ENCODE measurements around the gene HLCS. TPM values are rescaled to one million over a fixed set of nuclear protein-coding genes. Genes with fewer than 3 reads are reported as not detected.
A peak's percentile ranks its signal among the peaks of the same experiment; 100 is the strongest.

Gene HLCS
- total and polyA plus RNA-seq, 2 of the 4 experiments (the other 2 are of a cell fraction) = 10.6 to 21.0 TPM

GRCh38 chr21:36702622-36702968, 263.9 kb downstream of the HLCS start:
- Histone ChIP-seq H2BK120ac (ENCODE audit: low read depth, low read length) (peak overlapping the region; percentile 57), H3K56ac (ENCODE audit: extremely low read depth, insufficient read depth, low read length) (peak overlapping the region; percentile 72; the same call in 1 of the 2 replicates), H3K79me1 (ENCODE audit: low read depth in 1 of 2, low read length in 2 of 2) (no peaks in the 10 kb centered on the region), H3K4me2 (ENCODE audit: low read depth, low read length) (peak overlapping the region; percentile 44), H2AK5ac (ENCODE audit: low read depth, low read length) (no peak overlapping the region; the same call in 1 of the 2 replicates), H2AFZ (replicated peaks; ENCODE audit: low read length, poor library complexity) (no peak overlapping the region), H3K14ac (replicated peaks; ENCODE audit: low read depth, low read length) (peak overlapping the region; percentile 89), H3K9me1 (ENCODE audit: insufficient read depth, low read length) (no peaks in the 10 kb centered on the region; the same call in 1 of the 2 replicates), H4K91ac (ENCODE audit: insufficient read depth, low read depth, low read length) (peak overlapping the region; percentile 75; the same call in 1 of the 2 replicates), H3K36me3 (ENCODE audit: control insufficient read depth, insufficient read depth, low read length) (no peaks in the 10 kb centered on the region), H3K4me1 (ENCODE audit: control insufficient read depth, insufficient read depth, low read length) (no peaks in the 10 kb centered on the region; the same call in 1 of the 2 replicates), H2BK15ac (ENCODE audit: low read depth, low read length) (no peak overlapping the region; the same call in 2 of the 3 replicates), H3K4ac (ENCODE audit: low read depth, low read length) (peak overlapping the region; percentile 84), H2AK9ac (replicated peaks; ENCODE audit: low read depth, low read length, poor library complexity) (peak overlapping the region; percentile 65), H4K8ac (ENCODE audit: low read depth in 2 of 2, low read length in 2 of 2) (peak overlapping the region in 1 of 2 experiments; percentile 77; a peak in 2 of 4 replicates), H3K9me3 (ENCODE audit: control insufficient read depth, insufficient read depth, low read length) (no peaks in the 10 kb centered on the region), H4K5ac (ENCODE audit: low read depth, low read length) (no peak overlapping the region), H3K9ac (ENCODE audit: low read depth, low read length) (peak overlapping the region; percentile 53; the same call in 1 of the 2 replicates), H4K20me1 (ENCODE audit: insufficient read depth, low read length) (peaks cover 27% of the 10 kb centered on the region), H3K18ac (ENCODE audit: low read depth, low read length) (0 out of 2 replicates have a peak overlapping the region, but pooled peaks have one; percentile 9), H3K23ac (ENCODE audit: low read depth, low read length) (peak overlapping the region; percentile 85), H2BK5ac (ENCODE audit: low read depth, low read length, poor library complexity, severe bottlenecking) (peak overlapping the region; percentile 76), H3K27ac (ENCODE audit: insufficient read depth, low read length) (peak overlapping the region; percentile 33; the same call in 1 of the 2 replicates), H2BK20ac (ENCODE audit: low read depth, low read length) (peak overlapping the region; percentile 68), H3K27me3 (ENCODE audit: control insufficient read depth, insufficient read depth, low read length) (peaks cover 95% of the 10 kb centered on the region), H3K4me3 (ENCODE audit: insufficient read depth, low read depth, low read length) (peak overlapping the region; percentile 57)
- intact Hi-C loops (cut with micrococcal nuclease) = loop anchor here (5.0 kb wide), 1 partner anchor 215 kb away; no protein-coding TSS in a partner anchor
- ATAC-seq (ENCODE audit: low read depth) (no peak), DNase-seq (no peak)
- dilution Hi-C loops (cut with HindIII; ENCODE audit: low sequenced_read_pairs, unreplicated experiment) = no loop called here
- CTCF ChIA-PET = interaction anchor here (0.8 to 1.2 kb wide), 2 partner anchors 8 to 197 kb away, joined by 3 to 4 read pairs; no protein-coding TSS in a partner anchor
- BruUV-seq (replicated peaks) = no TSS peak
- WGBS, 2 experiments (ENCODE audit: extremely low coverage in 2 of 2, insufficient read length in 1 of 2) = 42% methylated on average over 5 of the region's 6 CpGs; no CpG with 5 or more reads in 1 of the 2 experiments
- in situ Hi-C loops (cut with MboI; ENCODE audit: low sequenced_read_pairs) = no loop called here
- TF ChIP-seq RCOR1 (IDR thresholded peaks at IDR 0.05; ENCODE audit: insufficient replicate concordance, low read length) (no peak), CTCF (conservative IDR thresholded peaks at IDR 0.05; ENCODE audit: low read depth, low read length) (no peak), SMC3 (IDR thresholded peaks at IDR 0.05; ENCODE audit: low read depth, low read length) (no peak), BHLHE40 (IDR thresholded peaks at IDR 0.05; ENCODE audit: low read depth, low read length) (no peak), POLR2A (IDR thresholded peaks at IDR 0.05; ENCODE audit: low read depth, low read length) (no peak), MAFK (IDR thresholded peaks at IDR 0.05; ENCODE audit: low read depth, low read length) (no peak), CEBPB (IDR thresholded peaks at IDR 0.05; ENCODE audit: low read depth, low read length) (no peak), FOS (IDR thresholded peaks at IDR 0.05; ENCODE audit: low read depth, low read length) (no peak)
- POLR2A ChIA-PET (ENCODE audit: unreplicated experiment) = no interaction called here

Data from IMR-90 (cell line).